ENCODE measurements around the gene MYO3B.

Gene MYO3B

GRCh38 chr2:170652637-170653417, 474.9 kb downstream of the MYO3B start:
- no peaks in the 10 kb centered on the region for H3K4me1 ChIP-seq (ENCODE audit: low read length)
- no peak overlapping the region for H3K27ac ChIP-seq (ENCODE audit: low read length)
- no peak overlapping the region for H2AFZ ChIP-seq (ENCODE audit: low read depth, low read length)
- no peaks in the 10 kb centered on the region for H3K9me3 ChIP-seq (ENCODE audit: insufficient read depth, low read length)
- H3K36me3 ChIP-seq (replicated peaks; ENCODE audit: low read depth, low read length): no peaks in the 10 kb centered on the region
- no peaks in the 10 kb centered on the region for H3K79me2 ChIP-seq (ENCODE audit: low read length)
- H3K9ac ChIP-seq (ENCODE audit: low read length): no peak overlapping the region
- no peak overlapping the region for H3K4me2 ChIP-seq (ENCODE audit: low read length)
- H3K27me3 ChIP-seq (ENCODE audit: low read depth, low read length): no peaks in the 10 kb centered on the region
- no peaks in the 10 kb centered on the region for H4K20me1 ChIP-seq (ENCODE audit: insufficient read depth, low read length)
- no peak overlapping the region for H3K4me3 ChIP-seq (ENCODE audit: low read length)
- TF ChIP-seq EZH2phosphoT487 (IDR thresholded peaks at IDR 0.05; ENCODE audit: low read depth): no peak
- TF ChIP-seq CTCF (IDR thresholded peaks at IDR 0.05; ENCODE audit: low read depth, low read length): no peak

GRCh38 chr2:170656669-170657068, 478.7 kb downstream of the MYO3B start:
- H2AFZ ChIP-seq (ENCODE audit: low read depth, low read length): no peak overlapping the region
- no peak overlapping the region for H3K27ac ChIP-seq (ENCODE audit: low read length)
- no peaks in the 10 kb centered on the region for H3K9me3 ChIP-seq (ENCODE audit: insufficient read depth, low read length)
- H3K4me3 ChIP-seq (ENCODE audit: low read length): no peak overlapping the region
- no peaks in the 10 kb centered on the region for H4K20me1 ChIP-seq (ENCODE audit: insufficient read depth, low read length)
- TF ChIP-seq EZH2phosphoT487 (IDR thresholded peaks at IDR 0.05; ENCODE audit: low read depth): no peak
- no peak for TF ChIP-seq CTCF (IDR thresholded peaks at IDR 0.05; ENCODE audit: low read depth, low read length)
- H3K27me3 ChIP-seq (ENCODE audit: low read depth, low read length): peaks cover 2% of the 10 kb centered on the region; the same call in 1 of the 2 replicates
- no peak overlapping the region for H3K9ac ChIP-seq (ENCODE audit: low read length)
- H3K4me2 ChIP-seq (ENCODE audit: low read length): no peak overlapping the region
- no peaks in the 10 kb centered on the region for H3K79me2 ChIP-seq (ENCODE audit: low read length)
- H3K36me3 ChIP-seq (replicated peaks; ENCODE audit: low read depth, low read length): no peaks in the 10 kb centered on the region
- H3K4me1 ChIP-seq (ENCODE audit: low read length): no peaks in the 10 kb centered on the region

GRCh38 chr2:170660409-170660808, 482.5 kb downstream of the MYO3B start:
- Histone ChIP-seq H3K4me3 (ENCODE audit: low read length) (no peak overlapping the region), H3K4me1 (ENCODE audit: low read length) (no peaks in the 10 kb centered on the region), H3K27me3 (ENCODE audit: low read depth, low read length) (peaks cover 3% of the 10 kb centered on the region; the same call in 1 of the 2 replicates), H3K4me2 (ENCODE audit: low read length) (no peak overlapping the region), H3K9ac (ENCODE audit: low read length) (no peak overlapping the region), H3K9me3 (ENCODE audit: insufficient read depth, low read length) (no peaks in the 10 kb centered on the region), H2AFZ (ENCODE audit: low read depth, low read length) (no peak overlapping the region), H3K27ac (ENCODE audit: low read length) (no peak overlapping the region), H3K36me3 (replicated peaks; ENCODE audit: low read depth, low read length) (no peaks in the 10 kb centered on the region), H3K79me2 (ENCODE audit: low read length) (no peaks in the 10 kb centered on the region), H4K20me1 (ENCODE audit: insufficient read depth, low read length) (no peaks in the 10 kb centered on the region)
- TF ChIP-seq CTCF (IDR thresholded peaks at IDR 0.05; ENCODE audit: low read depth, low read length) (no peak), EZH2phosphoT487 (IDR thresholded peaks at IDR 0.05; ENCODE audit: low read depth) (no peak)

- H4K20me1 ChIP-seq (ENCODE audit: insufficient read depth, low read length): no peaks in the 10 kb centered on the region
- H3K27me3 ChIP-seq (ENCODE audit: low read depth, low read length): peaks cover 8% of the 10 kb centered on the region
- H3K9me3 ChIP-seq (ENCODE audit: insufficient read depth, low read length): no peaks in the 10 kb centered on the region
- H3K4me1 ChIP-seq (ENCODE audit: low read length): no peaks in the 10 kb centered on the region
- H3K4me2 ChIP-seq (ENCODE audit: low read length): no peak overlapping the region
- no peak overlapping the region for H3K9ac ChIP-seq (ENCODE audit: low read length)
- no peak overlapping the region for H3K4me3 ChIP-seq (ENCODE audit: low read length)
- H3K79me2 ChIP-seq (ENCODE audit: low read length): no peaks in the 10 kb centered on the region
- TF ChIP-seq EZH2phosphoT487 (IDR thresholded peaks at IDR 0.05; ENCODE audit: low read depth) (no peak), CTCF (IDR thresholded peaks at IDR 0.05; ENCODE audit: low read depth, low read length) (no peak)
- no peak overlapping the region for H2AFZ ChIP-seq (ENCODE audit: low read depth, low read length)
- no peaks in the 10 kb centered on the region for H3K36me3 ChIP-seq (replicated peaks; ENCODE audit: low read depth, low read length)
- no peak overlapping the region for H3K27ac ChIP-seq (ENCODE audit: low read length)
Observed at GRCh38 chr2:170665743-170666142, 487.8 kb downstream of the MYO3B start.
